ENCODE data around the gene FBL. TPM values are rescaled to one million over a fixed set of nuclear protein-coding genes. Genes with fewer than 3 reads are reported as not detected.

Gene FBL
- polyA plus RNA-seq, 1 of the 3 experiments (the other 2 are of a cell fraction): 371 TPM

DNA sequence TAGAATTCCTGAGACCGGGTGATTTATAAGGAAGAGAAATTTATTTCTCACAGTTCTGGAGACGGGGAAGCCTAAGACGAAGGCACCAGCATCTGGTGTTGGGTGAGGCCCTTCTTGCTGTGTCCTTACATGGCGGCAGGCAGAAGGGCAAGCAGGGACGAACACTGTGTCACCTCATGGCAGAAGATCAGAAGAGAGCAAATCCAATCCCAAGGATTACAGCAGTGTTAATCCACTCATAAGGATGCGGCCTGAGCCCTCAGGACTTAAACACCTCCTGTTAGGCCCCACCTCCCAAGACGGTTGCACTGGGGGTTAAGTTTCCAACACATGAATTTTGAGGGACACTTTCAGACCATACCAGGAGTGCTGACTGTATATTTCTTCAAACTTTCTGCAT lies 6.7 kb upstream of the FBL start:
- H3F3A ChIP-seq (replicated peaks; ENCODE audit: insufficient read depth): no peaks in the 10 kb centered on the region
- H3K9me3 ChIP-seq: no peaks in the 10 kb centered on the region
- WGBS (ENCODE audit: low lambda C conversion rate): 75% methylated on average over 5 of the region's 7 CpGs
- ChIA-PET CTCF (no interaction called here), POLR2A (no interaction called here)
- peaks cover 9% of the 10 kb centered on the region; the same call in 1 of the 2 replicates for H3K27me3 ChIP-seq (ENCODE audit: insufficient read depth)
- H2AFZ ChIP-seq (ENCODE audit: low read depth): no peak overlapping the region
- no peaks in the 10 kb centered on the region for H3K79me2 ChIP-seq (ENCODE audit: insufficient read depth)
- no peak for DNase-seq
- H3K4me1 ChIP-seq (ENCODE audit: control insufficient read depth in 1 of 2, insufficient read depth in 2 of 2, low read depth in 1 of 2, low read length in 1 of 2): no peaks in the 10 kb centered on the region
- no peaks in the 10 kb centered on the region for H3K36me3 ChIP-seq (replicated peaks in 1 of 2; ENCODE audit: control insufficient read depth in 1 of 2, insufficient read depth in 2 of 2, low read length in 1 of 2)
- H3K27ac ChIP-seq (ENCODE audit: low read depth in 2 of 2, low read length in 1 of 2): no peak overlapping the region
- H4K20me1 ChIP-seq (ENCODE audit: insufficient read depth): no peaks in the 10 kb centered on the region
- H3K4me3 ChIP-seq (ENCODE audit: low read depth in 2 of 2, low read length in 1 of 2): no peak overlapping the region
- H3K4me2 ChIP-seq: no peak overlapping the region
- no peak for TF ChIP-seq NFIC (IDR thresholded peaks at IDR 0.05; ENCODE audit: borderline replicate concordance)
- TF ChIP-seq SMC3 (IDR thresholded peaks at IDR 0.05; ENCODE audit: low read depth, low read length): no peak
- TF ChIP-seq, protein P1, sequence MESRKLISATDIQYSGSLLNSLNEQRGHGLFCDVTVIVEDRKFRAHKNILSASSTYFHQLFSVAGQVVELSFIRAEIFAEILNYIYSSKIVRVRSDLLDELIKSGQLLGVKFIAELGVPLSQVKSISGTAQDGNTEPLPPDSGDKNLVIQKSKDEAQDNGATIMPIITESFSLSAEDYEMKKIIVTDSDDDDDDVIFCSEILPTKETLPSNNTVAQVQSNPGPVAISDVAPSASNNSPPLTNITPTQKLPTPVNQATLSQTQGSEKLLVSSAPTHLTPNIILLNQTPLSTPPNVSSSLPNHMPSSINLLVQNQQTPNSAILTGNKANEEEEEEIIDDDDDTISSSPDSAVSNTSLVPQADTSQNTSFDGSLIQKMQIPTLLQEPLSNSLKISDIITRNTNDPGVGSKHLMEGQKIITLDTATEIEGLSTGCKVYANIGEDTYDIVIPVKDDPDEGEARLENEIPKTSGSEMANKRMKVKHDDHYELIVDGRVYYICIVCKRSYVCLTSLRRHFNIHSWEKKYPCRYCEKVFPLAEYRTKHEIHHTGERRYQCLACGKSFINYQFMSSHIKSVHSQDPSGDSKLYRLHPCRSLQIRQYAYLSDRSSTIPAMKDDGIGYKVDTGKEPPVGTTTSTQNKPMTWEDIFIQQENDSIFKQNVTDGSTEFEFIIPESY (IDR thresholded peaks at IDR 0.05; ENCODE audit: borderline replicate concordance, low read depth): no peak
- TF ChIP-seq NRF1 (IDR thresholded peaks at IDR 0.05; ENCODE audit: low read depth, low read length): no peak
- TF ChIP-seq JUND (IDR thresholded peaks at IDR 0.05): no peak
- no peak for TF ChIP-seq YY1 (IDR thresholded peaks at IDR 0.05; ENCODE audit: low read depth)
- TF ChIP-seq, protein P2, sequence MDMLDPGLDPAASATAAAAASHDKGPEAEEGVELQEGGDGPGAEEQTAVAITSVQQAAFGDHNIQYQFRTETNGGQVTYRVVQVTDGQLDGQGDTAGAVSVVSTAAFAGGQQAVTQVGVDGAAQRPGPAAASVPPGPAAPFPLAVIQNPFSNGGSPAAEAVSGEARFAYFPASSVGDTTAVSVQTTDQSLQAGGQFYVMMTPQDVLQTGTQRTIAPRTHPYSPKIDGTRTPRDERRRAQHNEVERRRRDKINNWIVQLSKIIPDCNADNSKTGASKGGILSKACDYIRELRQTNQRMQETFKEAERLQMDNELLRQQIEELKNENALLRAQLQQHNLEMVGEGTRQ (IDR thresholded peaks at IDR 0.05; ENCODE audit: borderline replicate concordance, low read depth, low read length): no peak
- no peak for TF ChIP-seq RCOR1 (IDR thresholded peaks at IDR 0.05; ENCODE audit: low read length)
- TF ChIP-seq EZH2phosphoT487 (IDR thresholded peaks at IDR 0.05; ENCODE audit: borderline replicate concordance, low read depth): no peak
- TF ChIP-seq GATA2 (CRISPR knock-in tag; IDR thresholded peaks at IDR 0.05): no peak
- TF ChIP-seq TCF12 (IDR thresholded peaks at IDR 0.05): no peak
- TF ChIP-seq CHD2 (IDR thresholded peaks at IDR 0.05; ENCODE audit: low read length, partially characterized antibody): no peak
- no peak for TF ChIP-seq RAD21 (IDR thresholded peaks at IDR 0.05; ENCODE audit: low read length)
- TF ChIP-seq, protein P3, sequence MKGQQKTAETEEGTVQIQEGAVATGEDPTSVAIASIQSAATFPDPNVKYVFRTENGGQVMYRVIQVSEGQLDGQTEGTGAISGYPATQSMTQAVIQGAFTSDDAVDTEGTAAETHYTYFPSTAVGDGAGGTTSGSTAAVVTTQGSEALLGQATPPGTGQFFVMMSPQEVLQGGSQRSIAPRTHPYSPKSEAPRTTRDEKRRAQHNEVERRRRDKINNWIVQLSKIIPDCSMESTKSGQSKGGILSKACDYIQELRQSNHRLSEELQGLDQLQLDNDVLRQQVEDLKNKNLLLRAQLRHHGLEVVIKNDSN (IDR thresholded peaks at IDR 0.05; ENCODE audit: borderline replicate concordance, low read depth): no peak
- H3K9me2 ChIP-seq: no peaks in the 10 kb centered on the region
- H3K9ac ChIP-seq: no peak overlapping the region

DNA sequence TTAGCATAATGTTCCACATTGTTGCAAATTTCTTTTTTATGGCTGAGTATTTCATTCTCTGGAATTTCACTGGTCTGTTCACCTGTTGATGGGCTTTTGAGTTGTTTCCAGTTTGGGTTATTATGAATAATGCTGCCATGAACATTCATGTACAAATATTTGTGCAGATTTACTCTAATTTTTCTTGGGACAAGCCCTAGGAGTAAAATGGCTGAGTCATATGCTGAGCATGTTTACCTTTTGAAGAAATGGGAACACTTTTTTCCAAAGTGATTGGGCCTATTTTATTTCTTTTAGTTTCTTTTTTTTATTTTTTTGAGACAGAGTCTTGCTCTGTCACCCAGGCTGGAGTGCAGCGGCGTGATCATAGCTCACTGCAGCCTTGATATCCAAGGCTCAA lies 4.7 kb upstream of the FBL start:
- 50% methylated on average over 2 of the region's 2 CpGs for WGBS (ENCODE audit: low lambda C conversion rate)
- Histone ChIP-seq H3K79me2 (ENCODE audit: insufficient read depth) (peaks cover 3% of the 10 kb centered on the region), H2AFZ (ENCODE audit: low read depth) (no peak overlapping the region), H3F3A (replicated peaks; ENCODE audit: insufficient read depth) (no peaks in the 10 kb centered on the region), H3K27me3 (ENCODE audit: insufficient read depth) (peaks cover 9% of the 10 kb centered on the region; the same call in 1 of the 2 replicates), H3K4me2 (no peak overlapping the region), H4K20me1 (ENCODE audit: insufficient read depth) (no peaks in the 10 kb centered on the region), H3K9ac (no peak overlapping the region), H3K9me3 (no peaks in the 10 kb centered on the region), H3K4me1 (ENCODE audit: control insufficient read depth in 1 of 2, insufficient read depth in 2 of 2, low read depth in 1 of 2, low read length in 1 of 2) (peaks cover 0 to 8% of the 10 kb centered on the region in 2 experiments; a peak in 2 of 4 replicates), H3K4me3 (ENCODE audit: low read depth in 2 of 2, low read length in 1 of 2) (no peak overlapping the region), H3K27ac (ENCODE audit: low read depth in 2 of 2, low read length in 1 of 2) (no peak overlapping the region), H3K9me2 (no peaks in the 10 kb centered on the region), H3K36me3 (replicated peaks in 1 of 2; ENCODE audit: control insufficient read depth in 1 of 2, insufficient read depth in 2 of 2, low read length in 1 of 2) (no peaks in the 10 kb centered on the region)
- no peak for DNase-seq
- ChIA-PET POLR2A (no interaction called here), CTCF (no interaction called here)
- TF ChIP-seq TAF1 (IDR thresholded peaks at IDR 0.05; ENCODE audit: borderline replicate concordance, low read depth, low read length) (no peak), RAD21 (IDR thresholded peaks at IDR 0.05; ENCODE audit: low read length) (no peak), FOSL2 (IDR thresholded peaks at IDR 0.05; ENCODE audit: borderline replicate concordance, low read depth) (no peak), ELF1 (IDR thresholded peaks at IDR 0.05) (no peak), YY1 (IDR thresholded peaks at IDR 0.05; ENCODE audit: low read depth) (no peak)
- TF ChIP-seq, protein P4, sequence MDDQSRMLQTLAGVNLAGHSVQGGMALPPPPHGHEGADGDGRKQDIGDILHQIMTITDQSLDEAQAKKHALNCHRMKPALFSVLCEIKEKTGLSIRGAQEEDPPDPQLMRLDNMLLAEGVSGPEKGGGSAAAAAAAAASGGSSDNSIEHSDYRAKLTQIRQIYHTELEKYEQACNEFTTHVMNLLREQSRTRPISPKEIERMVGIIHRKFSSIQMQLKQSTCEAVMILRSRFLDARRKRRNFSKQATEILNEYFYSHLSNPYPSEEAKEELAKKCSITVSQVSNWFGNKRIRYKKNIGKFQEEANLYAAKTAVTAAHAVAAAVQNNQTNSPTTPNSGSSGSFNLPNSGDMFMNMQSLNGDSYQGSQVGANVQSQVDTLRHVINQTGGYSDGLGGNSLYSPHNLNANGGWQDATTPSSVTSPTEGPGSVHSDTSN (IDR thresholded peaks at IDR 0.05): no peak
- TF ChIP-seq, protein P5, sequence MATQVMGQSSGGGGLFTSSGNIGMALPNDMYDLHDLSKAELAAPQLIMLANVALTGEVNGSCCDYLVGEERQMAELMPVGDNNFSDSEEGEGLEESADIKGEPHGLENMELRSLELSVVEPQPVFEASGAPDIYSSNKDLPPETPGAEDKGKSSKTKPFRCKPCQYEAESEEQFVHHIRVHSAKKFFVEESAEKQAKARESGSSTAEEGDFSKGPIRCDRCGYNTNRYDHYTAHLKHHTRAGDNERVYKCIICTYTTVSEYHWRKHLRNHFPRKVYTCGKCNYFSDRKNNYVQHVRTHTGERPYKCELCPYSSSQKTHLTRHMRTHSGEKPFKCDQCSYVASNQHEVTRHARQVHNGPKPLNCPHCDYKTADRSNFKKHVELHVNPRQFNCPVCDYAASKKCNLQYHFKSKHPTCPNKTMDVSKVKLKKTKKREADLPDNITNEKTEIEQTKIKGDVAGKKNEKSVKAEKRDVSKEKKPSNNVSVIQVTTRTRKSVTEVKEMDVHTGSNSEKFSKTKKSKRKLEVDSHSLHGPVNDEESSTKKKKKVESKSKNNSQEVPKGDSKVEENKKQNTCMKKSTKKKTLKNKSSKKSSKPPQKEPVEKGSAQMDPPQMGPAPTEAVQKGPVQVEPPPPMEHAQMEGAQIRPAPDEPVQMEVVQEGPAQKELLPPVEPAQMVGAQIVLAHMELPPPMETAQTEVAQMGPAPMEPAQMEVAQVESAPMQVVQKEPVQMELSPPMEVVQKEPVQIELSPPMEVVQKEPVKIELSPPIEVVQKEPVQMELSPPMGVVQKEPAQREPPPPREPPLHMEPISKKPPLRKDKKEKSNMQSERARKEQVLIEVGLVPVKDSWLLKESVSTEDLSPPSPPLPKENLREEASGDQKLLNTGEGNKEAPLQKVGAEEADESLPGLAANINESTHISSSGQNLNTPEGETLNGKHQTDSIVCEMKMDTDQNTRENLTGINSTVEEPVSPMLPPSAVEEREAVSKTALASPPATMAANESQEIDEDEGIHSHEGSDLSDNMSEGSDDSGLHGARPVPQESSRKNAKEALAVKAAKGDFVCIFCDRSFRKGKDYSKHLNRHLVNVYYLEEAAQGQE (IDR thresholded peaks at IDR 0.05; ENCODE audit: low read depth, low read length): no peak
